Peyer's patch (tissue), 4 donors: Measurements from ENCODE around the gene CDC42BPG. TPM values are rescaled to one million over a fixed set of nuclear protein-coding genes. Genes with fewer than 3 reads are reported as not detected.

Source experiments
- DNase-seq, 3 donors: peaks; one replicate each; pipeline ENCODE4 v3.0.0-alpha.2; 2017 to 2019
- H3K27ac ChIP-seq, 4 donors: fragments of 200-600 bp; sonication (generic); one replicate each; pipeline ENCODE4 v1.5.1; 2016 to 2019
- H3K27me3 ChIP-seq, 2 donors: fragments of 200-600 bp; sonication (generic); one replicate each; pipeline ENCODE4 v1.5.1; 2019
- H3K36me3 ChIP-seq, 3 donors: fragments of 200-600 bp; sonication (generic); one replicate each; pipeline ENCODE4 v1.5.1; 2016 to 2019
- H3K4me1 ChIP-seq, 4 donors: fragments of 200-600 bp; sonication (generic); one replicate each; pipeline ENCODE4 v1.5.1; 2016 to 2019
- H3K4me3 ChIP-seq, 4 donors: fragments of 200-600 bp; sonication (generic); 1 replicate in 3 of 4; 2 replicates in 1 of 4; pipeline ENCODE4 v1.5.1; 2016 to 2019; ENCODE audit warnings: mild to moderate bottlenecking in 1 of 4
- H3K9me3 ChIP-seq, 4 donors: fragments of 200-600 bp; sonication (generic); one replicate each; pipeline ENCODE4 v1.5.1; 2016 to 2019; ENCODE audit warnings: mild to moderate bottlenecking in 1 of 4
- CTCF ChIP-seq, 6 experiments: fragments of 450-650 bp in 4 of 6; fragments of 200-600 bp in 2 of 6; sonication (generic) in 1 of 6; IDR thresholded peaks; one replicate each; pipeline ENCODE4 v1.5.1; 2017 to 2019; ENCODE audit warnings: antibody characterized with exemption in 6 of 6, mild to moderate bottlenecking in 3 of 6, moderate library complexity in 1 of 6
- POLR2A ChIP-seq, 2 donors: fragments of 450-650 bp; IDR thresholded peaks; one replicate each; pipeline ENCODE4 v1.5.1; 2017; ENCODE audit warnings: antibody characterized with exemption in 2 of 2, mild to moderate bottlenecking in 2 of 2, moderate library complexity in 2 of 2
- total RNA-seq, 4 donors: library from RNA; depleted of rRNA; stranded (reverse); fragments of >200 nt; gene quantifications; one replicate each; pipeline ENCODE4 v1.1.0, GENCODE V29; 2016

CDC42BPG gene
- total RNA-seq, 4 donors from 2014 or later, result 25.6 to 78.6 (median 52.1) TPM

- Histone ChIP-seq H3K36me3 (peaks cover 0 to 53% (median 0%) of the 10 kb centered on the region in 3 donors), H3K27me3 (no peaks in the 10 kb centered on the region), H3K4me3 (peak overlapping the region in 2 of 4 donors; percentile 74 to 99), H3K9me3 (no peaks in the 10 kb centered on the region), H3K27ac (peak overlapping the region in 1 of 4 donors; percentile 100), H3K4me1 (peaks cover 0 to 43% (median 32%) of the 10 kb centered on the region in 4 donors)
- TF ChIP-seq POLR2A (IDR thresholded peaks at IDR 0.05) (no peak), CTCF (IDR thresholded peaks at IDR 0.05) (no peak)
- no peak for DNase-seq
Measured at GRCh38 chr11:64776425-64776824, 68.0 kb downstream of the CDC42BPG start.

- no peaks in the 10 kb centered on the region for H3K27me3 ChIP-seq
- no peak for TF ChIP-seq CTCF (IDR thresholded peaks at IDR 0.05)
- no peak for TF ChIP-seq POLR2A (IDR thresholded peaks at IDR 0.05)
- H3K4me3 ChIP-seq, result no peak overlapping the region
- H3K9me3 ChIP-seq, result no peaks in the 10 kb centered on the region
- peaks cover 0 to 43% (median 34%) of the 10 kb centered on the region in 4 donors for H3K4me1 ChIP-seq
- no peak for DNase-seq
- H3K27ac ChIP-seq, result no peak overlapping the region
- peaks cover 4 to 75% (median 5%) of the 10 kb centered on the region in 3 donors for H3K36me3 ChIP-seq
Measured at GRCh38 chr11:64774144-64774543, 70.3 kb downstream of the CDC42BPG start.

Other genes with a start within 250 kb of the CDC42BPG start
- 1 to 10 TPM; 1.6 to 4.2 (median 3.0) TPM for gene NRXN2, start 121.5 kb downstream of the CDC42BPG start, total RNA-seq
- gene RASGRP2, start 100.5 kb downstream of the CDC42BPG start, total RNA-seq, result 100 to 1,000 TPM in 1 of 4 donors, 10 to 100 TPM in 3; 11.5 to 210 (median 16.0) TPM
- gene PYGM, start 84.7 kb downstream of the CDC42BPG start, total RNA-seq, result 1 to 10 TPM in 3 of 4 donors, not detected in 1; 2.4 to 5.0 (median 2.5) TPM
- 100 to 1,000 TPM; 247 to 621 (median 392) TPM for gene SF1, start 66.1 kb downstream of the CDC42BPG start, total RNA-seq
- gene MAP4K2, start 41.4 kb downstream of the CDC42BPG start, total RNA-seq, result 10 to 100 TPM in 3 of 4 donors, 1 to 10 TPM in 1; 3.3 to 34.7 (median 20.3) TPM
- 10 to 100 TPM; 20.3 to 47.0 (median 31.9) TPM for gene MEN1, start 34.1 kb downstream of the CDC42BPG start, total RNA-seq
- gene EHD1, start 34.0 kb upstream of the CDC42BPG start, total RNA-seq, result 100 to 1,000 TPM in 2 of 4 donors, 10 to 100 TPM in 2; 56.2 to 185 (median 98.6) TPM
- 10 to 100 TPM; 38.8 to 79.6 (median 66.6) TPM for gene ATG2A, start 72.6 kb upstream of the CDC42BPG start, total RNA-seq
- gene PPP2R5B, start 80.0 kb upstream of the CDC42BPG start, total RNA-seq, result 10 to 100 TPM; 20.0 to 46.2 (median 22.5) TPM
- gene GPHA2, start 91.2 kb upstream of the CDC42BPG start, total RNA-seq, result not detected
- not detected for gene MAJIN, start 127.5 kb upstream of the CDC42BPG start, total RNA-seq
- 10 to 100 TPM in 3 of 4 donors, 1 to 10 TPM in 1; 5.0 to 12.0 (median 11.2) TPM for gene BATF2, start 152.3 kb upstream of the CDC42BPG start, total RNA-seq
- gene ARL2, start 169.5 kb upstream of the CDC42BPG start, total RNA-seq, result 100 to 1,000 TPM in 1 of 4 donors, 10 to 100 TPM in 3; 64.4 to 103 (median 77.2) TPM
- 10 to 100 TPM; 15.7 to 39.0 (median 27.3) TPM for gene SNX15, start 182.8 kb upstream of the CDC42BPG start, total RNA-seq
- 10 to 100 TPM; 10.9 to 21.5 (median 13.9) TPM for gene SAC3D1, start 196.6 kb upstream of the CDC42BPG start, total RNA-seq
- 1,000 to 10,000 TPM in 2 of 4 donors, 100 to 1,000 TPM in 1, 10 to 100 TPM in 1; 40.4 to 1,241 (median 898) TPM for gene NAALADL1, start 213.9 kb upstream of the CDC42BPG start, total RNA-seq
- gene CDCA5, start 239.4 kb upstream of the CDC42BPG start, total RNA-seq, result 10 to 100 TPM in 1 of 4 donors, 1 to 10 TPM in 2, under 1 TPM in 1; 0.94 to 27.2 (median 6.4) TPM
- 10 to 100 TPM; 53.9 to 67.6 (median 55.5) TPM for gene ZFPL1, start 239.6 kb upstream of the CDC42BPG start, total RNA-seq